NCI-H345 treated with DMSO at 0.1 percent for 48 hours (cell line): ENCODE data around the gene MIER2.

Experiments
- DNase-seq: peaks from one replicate; lab custom pipeline; 2025; ENCODE audit not compliant: unreplicated experiment; lab: John Stamatoyannopoulos, UW

The MIER2 gene

DNA sequence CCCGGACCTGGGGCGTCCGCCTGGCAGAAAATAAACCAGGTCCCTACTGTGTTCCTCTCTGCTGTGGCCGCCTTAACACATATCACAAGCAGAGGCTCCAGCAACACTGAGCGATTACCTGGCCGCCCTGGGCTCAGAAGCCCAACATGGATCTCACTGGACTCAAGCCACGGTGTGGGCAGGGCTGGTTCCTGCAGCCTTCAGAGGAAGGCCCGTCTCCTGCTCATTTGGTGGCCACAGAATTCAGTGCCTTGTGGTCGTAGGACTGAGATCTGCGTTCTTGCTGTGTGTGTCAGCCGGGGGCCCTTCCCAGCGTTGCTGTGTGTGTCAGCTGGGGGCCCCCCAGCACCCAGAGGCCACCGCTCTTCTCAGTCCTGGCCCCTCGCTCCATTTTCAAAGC is 34.1 kb upstream of the MIER2 start:
- DNase-seq: no peak

DNA sequence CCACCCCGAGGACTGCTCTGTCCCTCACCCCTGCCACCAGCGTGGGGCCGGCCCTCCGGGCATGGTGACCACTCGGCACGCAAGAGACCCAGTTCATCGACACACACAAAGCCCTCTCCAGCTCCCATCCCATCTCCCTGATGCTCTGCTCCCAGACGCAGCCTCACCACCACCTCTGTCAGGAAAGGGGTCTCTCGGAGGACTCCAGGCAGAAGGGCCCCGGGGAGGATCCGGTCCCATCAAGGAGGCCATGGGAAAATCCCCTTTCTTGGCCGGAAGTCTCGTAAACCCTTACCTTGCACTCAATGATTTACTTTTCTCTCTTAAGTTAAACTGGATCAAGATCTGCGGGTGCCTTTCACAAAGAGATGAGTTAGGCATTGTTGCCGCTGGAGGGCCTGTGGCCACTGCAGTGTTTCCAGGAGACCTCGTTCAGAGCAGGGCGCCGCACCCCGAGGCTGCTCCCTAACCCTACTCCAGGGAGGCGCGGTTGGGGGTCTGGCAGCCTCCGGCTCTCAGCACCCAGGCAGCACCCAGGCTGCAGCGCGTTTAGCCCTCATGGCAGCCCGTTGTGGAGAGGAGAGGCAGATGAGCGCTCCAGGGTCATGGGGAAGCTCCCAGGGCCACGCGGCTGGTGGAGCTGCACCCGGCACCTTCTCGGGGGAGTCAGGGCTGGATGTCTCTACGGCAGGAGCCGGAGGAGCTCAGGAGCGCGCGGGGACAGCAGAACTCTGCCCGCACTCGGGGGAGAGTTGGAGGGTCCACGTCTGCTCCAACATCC is 33.4 kb upstream of the MIER2 start:
- DNase-seq: no peak

DNA sequence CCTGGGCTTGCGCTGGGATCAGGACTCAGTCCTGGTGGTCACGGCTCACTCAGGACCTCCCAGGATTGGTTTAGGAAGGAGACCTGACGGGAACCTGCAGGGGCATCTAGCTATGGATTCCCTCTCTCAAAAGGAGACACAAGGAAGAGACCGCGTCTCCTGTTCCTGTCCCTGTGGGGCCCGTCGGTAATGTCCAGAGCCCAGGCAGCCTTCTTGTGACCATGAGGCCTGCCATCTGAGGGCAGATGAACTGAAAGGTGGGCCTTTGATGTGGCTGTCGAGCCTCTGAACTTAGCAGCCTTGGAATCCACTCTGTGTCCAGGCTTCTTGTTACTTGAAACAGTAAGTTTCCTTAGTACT is 31.5 kb upstream of the MIER2 start:
- DNase-seq: no peak

DNA sequence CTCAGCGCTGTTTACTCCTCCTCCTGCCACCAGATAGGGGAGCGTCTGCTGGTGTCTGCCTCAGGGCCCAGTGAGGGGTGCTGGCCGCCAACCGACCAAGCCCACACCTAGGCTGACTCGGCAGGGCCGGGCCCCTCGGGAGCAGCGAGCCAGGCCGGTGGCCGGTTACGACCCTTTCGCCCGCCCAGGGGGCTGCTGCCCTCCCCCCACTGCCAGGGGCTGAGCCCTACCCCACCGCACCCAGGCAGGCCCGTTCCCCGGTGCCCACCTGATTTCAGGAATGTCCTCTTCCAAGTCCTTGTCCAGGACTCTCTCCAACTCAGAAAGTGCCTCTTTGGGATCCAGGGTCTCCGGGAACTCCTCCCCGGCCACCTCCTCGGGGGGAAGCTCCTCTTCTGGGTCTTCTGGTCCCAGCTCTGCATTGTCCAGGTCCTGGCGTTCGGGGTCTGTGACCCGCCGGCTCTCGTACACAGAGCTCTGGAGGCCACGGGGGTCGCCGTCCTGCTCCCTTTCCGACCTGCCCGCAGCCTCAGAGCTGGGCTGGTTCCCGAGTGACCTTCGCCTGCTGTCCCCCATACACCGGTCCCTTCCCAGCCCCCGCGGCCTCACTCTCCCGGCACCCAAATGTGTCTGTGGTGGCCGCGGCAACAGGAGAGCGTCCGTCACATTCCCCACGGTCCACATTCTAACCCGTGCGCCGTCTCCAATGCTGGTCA is 31.0 kb upstream of the MIER2 start:
- DNase-seq: no peak

DNA sequence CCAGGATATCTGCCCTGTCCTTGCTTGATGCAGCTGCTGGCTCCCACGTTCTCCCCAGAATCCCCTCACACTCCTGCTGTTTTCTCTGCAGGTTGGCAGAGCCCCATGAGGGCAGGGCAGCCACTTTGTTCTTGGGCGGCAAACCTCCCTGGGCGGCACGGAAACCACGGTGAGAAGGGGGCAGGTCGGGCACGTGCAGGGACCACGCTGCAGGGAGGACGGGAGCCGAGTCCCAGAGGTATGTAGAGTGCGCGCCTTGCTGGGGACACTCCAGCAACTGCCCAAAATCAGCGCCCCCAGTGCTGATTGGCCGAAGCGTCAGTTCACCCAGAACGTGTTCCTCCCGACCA is 30.3 kb upstream of the MIER2 start:
- DNase-seq: no peak

DNA sequence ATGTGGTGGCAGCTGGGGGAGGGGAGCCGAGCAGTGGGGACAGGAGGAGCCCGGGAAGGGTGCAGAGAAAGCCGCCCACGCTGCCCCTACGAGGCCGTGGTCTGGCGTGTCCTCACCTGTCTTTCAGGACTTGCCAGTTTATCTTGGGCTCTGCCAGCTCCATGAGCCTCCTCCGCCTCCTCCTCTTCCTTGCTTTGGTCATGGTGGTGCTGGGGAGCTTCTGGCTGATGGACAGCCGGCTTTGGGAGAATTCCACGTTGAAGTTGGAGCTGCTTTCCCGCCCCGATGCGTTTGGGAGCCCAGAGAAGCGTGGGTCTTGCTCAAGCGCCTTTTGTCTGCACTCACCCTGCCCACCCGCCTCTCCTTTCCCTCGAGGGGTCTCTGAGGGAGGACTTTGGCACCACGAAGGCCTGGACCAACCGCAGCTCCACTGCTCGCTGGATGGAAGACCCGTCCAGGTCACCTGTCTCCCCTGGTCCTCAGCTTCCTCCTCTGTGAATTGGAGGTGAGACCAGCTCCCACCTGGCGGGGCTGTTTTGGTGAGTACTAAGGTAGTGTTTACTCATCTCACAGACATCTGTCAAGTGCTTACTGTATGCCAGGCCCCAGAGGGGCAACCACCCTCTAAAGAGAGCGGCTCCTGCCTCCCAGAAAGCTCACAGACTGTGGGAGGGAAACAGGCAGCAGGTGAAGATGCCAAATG is 29.7 kb upstream of the MIER2 start:
- DNase-seq: peak; percentile 69

DNA sequence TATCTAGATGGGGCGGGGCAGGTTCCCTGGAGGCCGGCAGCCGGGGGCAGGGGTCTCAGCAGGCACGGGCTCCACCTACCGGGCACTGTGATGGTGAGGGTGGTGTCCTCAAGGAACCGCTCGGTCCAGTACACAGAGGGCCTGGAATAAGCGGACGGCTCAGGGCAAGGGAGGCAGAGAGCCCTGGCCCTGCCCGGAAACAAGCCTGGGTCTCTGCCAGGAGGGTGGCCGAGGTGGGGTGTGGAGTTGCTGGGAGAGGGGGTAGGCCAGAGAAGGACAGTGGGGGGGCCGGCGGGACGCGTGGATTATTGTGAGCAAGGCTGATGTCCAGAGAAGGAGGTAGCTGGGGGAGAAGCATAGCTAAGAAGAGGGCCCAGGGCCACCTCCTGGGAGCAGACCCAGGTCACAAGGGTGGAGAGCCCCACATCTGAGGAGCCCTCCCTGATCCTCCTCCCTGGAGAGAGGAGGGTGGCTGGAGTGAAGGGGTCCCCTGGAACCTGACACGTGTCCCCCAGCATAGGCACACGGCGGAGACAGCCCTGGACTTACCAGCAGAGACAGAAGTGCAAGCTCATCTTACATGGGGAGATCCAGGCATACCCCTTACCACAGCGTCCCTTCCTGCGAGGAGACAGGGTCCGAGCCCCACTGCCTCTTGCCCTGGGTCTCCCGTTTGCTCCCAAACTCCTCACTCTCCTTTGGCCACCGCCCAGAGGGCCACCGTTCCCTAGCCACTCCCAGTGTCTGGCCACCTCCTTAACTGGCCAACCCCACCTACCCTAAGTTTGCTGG is 29.0 kb upstream of the MIER2 start:
- no peak for DNase-seq

DNA sequence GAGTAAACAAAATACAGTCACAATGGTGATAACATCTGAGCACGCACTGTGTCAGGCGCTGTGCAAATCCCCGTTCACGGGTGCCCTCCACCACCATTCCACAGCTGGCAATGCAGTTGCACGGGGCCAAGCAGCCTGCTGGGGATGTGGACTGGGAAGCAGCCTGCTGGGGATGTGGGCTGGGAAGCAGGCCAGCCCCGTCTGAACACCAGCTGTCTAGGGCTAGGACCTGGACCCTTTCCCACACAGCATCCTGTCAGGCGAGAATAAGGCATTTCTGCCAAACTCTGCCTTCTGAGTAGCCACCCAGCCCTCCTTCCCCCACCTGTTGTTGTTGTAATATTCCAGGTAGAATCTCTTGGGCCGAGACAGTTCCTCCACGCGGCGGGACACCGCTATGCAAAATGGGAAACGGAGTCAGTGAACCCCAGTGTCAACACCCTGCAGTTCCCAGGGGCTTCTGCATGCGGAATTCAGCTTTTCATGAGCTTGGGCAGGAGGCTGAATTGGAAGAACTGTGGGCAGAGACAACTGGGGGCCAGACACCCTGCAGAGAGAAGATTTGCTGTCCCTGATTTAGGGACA is 27.8 kb upstream of the MIER2 start:
- DNase-seq: no peak

DNA sequence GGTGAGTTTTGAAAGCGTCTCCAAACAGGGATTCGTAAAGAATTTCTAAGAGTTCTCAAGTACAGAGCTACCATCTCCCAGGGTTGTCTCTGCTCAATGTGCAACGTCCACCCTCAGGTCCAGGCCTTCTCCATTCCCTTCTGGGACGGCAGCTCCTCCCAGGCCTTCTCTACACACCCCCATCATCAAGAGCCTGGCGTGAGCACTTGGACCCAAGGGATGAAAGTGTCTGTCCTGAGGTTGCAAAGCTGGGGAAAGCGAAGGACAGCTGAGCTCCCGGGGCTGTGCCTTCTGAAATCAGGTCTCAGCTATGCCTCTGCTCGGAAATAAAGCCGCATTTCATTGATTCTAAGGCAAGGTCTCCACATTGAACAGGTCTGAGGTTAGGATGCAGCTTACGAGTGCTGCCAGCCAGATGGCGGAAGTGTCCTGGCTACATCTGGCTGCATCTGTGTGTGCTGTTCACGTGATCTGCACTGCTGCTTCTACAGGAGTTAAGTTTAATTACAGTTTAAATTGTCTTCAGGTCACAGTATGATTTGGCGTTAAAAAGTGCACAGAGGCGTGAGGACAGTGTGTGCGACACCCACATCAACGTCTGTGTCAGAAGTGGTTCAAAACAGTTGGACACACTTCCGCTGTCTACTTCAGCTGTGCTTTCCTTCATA is 27.0 kb upstream of the MIER2 start:
- DNase-seq: no peak

DNA sequence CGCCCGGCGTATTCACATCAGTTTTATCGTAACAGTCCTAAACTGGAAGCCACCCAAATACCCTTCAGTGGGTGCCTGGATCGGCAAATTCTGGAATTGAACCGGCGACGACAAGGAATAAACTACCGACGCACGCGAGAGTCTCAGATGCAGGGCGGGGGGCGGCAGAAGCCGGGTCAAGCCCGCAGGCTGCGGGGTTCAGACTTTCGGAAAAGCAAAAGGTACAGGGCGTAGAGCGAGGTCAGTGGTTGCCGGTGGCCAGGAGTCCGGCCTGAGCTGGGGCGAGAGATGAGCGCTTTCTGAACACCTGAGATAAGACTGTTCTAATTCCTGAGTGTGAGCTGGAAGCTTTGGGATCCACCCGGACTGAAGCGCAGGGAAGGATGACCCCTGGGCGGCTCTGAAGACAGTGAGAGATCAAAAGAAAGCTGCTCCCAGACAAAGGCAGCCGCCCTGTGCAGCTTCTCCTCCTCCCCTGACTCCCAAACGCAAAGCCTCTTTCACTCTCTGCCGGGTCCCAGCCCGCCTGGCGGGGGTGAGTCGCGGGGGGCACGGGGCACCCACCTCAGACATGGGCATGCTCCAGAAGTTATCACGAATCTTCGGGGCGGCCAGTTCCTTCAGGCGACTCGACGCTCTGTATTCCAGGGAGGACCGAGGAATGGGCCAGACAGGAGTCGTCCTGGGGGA is 26.2 kb upstream of the MIER2 start:
- DNase-seq: no peak

DNA sequence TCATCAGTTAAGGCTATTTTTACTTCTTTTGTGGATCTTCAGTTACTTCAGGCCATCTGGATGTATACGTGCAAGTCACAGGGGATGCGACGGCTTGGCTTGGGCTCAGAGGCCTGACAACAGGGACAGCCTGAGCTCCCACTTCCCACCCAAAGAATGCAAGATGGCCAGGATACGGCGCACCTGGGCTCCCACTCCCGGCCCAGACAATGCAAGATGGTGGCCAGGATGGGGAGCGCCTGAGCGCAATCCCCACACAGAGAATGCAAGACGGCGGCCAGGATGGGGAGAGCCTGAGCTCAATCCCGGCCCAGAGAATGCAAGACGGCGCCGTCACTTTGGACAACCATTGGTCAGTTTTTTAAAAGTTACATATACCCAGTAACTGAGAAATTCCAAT is 25.3 kb upstream of the MIER2 start:
- DNase-seq: no peak

DNA sequence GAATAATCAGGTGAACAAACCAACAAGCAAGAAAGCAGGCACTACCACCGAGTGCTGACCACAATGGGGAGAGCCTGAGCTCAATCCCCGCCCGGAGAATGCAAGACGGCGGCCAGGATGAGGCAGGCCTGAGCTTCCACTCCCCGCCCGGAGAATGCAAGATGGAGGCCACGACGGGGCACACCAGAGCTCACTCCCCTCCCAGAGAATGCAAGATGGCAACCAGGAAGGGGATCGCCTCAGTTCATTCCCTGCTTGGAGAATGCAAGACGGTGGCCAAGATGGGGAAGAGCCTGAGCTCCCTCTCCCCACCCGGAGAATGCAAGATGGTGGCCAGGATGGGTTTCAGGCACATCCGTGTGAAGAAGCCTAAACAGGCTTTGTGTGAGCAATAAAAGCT is 24.7 kb upstream of the MIER2 start:
- no peak for DNase-seq

DNA sequence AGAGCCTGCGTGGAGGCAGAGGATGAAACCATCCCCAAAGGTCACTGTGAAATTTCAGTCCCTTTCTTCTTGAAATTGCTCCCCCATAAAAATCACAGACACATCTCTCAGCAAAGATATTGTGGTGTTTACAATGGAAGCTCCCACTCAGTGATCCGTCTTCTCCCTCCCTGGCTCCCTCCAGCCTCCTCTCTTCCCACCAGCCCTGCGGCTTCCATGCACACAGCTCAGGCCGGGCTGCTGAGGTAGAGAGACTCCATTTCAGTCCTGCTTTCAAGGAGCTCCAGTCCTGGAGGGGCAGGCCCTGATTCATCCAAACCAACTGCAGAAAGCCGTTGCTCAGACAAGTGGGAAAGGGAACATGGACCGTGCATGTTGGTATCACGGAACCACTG is 24.0 kb upstream of the MIER2 start:
- no peak for DNase-seq

DNA sequence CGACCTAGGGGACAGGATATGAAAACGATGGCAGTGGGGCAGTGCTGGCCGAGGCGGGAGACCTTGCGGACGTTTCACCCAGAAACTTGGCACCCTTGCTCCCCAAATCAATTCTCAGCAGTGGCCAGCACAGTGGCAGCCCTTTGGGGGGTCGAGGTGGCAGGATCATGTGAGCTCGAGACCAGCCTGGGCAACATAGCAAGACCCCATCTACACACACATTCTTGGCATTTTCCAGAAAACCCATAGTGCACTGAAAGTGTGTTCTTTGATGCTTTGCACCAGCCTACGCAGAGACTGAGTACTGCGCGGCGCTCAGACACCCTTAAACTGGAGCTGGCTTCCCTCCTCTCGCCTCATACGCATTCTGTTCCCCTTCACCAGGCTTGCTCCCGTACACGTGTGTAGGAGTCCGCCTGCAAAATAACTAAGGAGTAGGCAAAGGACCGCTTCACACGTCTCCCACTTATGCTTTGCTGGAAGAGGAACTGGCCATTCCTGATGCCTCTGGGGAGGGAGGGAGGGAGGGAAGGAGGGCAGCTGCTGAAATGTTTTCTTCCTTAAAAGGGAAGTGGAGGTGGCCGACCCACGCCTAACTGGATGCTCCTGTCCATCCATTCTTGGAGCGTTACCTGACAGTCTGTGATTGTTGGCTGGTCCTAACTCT is 23.5 kb upstream of the MIER2 start:
- no peak for DNase-seq

DNA sequence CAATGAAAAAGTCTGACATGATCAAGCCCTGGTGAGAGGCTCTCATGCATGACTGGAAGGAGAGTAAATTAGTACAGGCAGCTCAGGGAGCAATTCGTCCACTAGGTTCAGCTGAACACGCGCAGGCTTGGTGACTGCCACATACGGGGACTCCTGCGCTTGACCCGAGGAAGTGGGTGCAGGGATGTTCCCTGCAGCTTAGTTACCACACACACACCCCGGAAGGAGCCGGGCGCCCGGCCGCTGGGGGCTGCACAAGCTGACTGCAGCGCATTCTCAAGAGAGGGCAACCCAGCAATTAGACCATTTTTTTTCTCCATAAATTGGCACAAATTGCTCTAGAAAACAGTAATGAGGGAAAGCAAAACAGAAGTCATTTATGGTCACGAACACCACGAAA is 23.0 kb upstream of the MIER2 start:
- no peak for DNase-seq

DNA sequence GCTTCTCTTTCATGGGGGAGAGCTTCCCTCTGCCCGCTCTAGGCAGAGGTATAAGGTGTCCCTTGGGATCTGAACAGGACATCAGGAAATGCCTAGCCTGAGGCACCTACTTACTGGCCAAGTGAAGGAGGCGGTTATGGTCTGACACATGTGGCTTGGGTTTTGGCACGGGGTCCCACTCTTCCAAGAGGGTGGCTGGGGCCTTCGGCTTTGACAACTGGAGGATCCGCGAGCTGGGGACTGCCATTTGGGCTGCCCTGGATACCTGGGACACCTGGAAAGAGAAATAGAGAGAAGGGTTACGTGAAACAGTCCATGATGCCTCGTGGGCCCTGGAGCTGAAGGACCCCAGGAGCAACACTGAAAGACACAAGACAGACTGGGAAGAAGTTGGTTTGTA is 22.4 kb upstream of the MIER2 start:
- DNase-seq: no peak

DNA sequence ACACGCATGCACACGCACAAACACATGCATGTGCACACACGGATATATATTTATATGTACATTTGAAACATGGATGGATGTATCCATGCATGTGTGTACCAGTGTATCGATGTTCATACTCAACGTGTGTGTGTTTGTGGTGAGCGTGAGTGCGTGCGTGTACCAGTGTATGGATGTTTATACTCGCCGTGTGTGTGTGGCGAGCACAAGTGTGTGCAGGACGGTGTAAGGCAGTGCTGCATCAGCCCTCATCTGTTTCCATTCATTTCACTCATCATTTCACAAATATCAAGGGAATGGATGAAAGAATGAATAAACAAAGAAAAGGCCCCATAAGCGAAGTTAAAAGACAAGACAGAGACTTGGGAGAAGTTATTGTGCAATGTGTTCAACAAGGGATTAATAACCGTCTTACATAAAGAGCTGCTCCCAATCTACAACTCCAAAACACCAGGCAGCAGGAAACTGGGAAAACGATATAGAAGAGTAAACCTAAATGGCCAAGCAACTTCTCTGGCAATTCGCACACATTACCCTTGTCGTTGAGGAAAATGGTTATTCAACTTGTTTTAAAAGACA is 21.7 kb upstream of the MIER2 start:
- no peak for DNase-seq

DNA sequence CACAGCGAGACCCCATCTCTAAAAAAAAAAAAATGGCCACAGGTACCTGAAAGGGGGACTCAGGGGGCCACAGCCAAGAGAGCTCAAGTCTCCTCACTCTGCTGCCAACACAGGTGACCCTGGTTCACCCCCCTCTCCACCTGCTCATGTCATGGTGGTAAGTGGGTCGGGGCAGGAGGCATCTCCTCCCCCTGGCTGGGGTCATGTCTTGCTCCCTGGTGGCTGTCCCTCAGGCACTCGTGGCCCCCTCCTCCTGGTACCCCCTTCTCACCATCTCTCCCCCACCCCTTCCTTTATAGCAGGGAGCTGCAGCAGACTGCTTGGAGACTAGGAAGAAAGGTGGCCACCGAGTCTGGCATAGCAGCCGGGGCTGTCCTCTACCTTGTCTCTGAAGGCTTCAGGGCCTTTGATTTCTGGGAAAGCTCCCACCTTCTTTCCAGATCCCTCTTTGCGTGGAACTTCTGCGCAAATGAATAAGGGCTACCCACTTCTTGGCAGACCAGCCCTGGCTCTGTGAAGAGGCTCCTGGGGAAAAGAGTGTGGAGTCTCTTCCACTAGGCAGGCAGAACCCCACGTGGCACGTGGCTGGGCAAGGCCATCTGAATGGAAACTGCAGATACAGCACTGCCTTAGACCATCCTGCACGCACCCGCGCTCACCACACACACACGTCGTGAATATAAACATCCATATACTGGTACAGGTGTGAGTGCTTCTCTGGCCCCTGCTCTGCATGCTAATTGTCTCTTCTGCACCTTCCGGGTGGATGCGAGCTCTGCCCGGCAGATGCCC is 20.1 kb upstream of the MIER2 start:
- no peak for DNase-seq
